ENCODE measurements around the gene TBPL2.
"Not testable (repeated sequence)": the region's sequence is repeated elsewhere in the genome, so short reads cannot be mapped to it uniquely, and the experiment has no call there.

The TBPL2 gene

GRCh38 chr14:55467307-55467706 is 26.9 kb upstream of the TBPL2 start:
- H3K9ac ChIP-seq (ENCODE audit: low read length), result no peak overlapping the region
- H3K27ac ChIP-seq (ENCODE audit: low read length, poor library complexity, severe bottlenecking), result no peak overlapping the region
- H3K14ac ChIP-seq (ENCODE audit: low read length in 2 of 2), result no peak overlapping the region
- no peak overlapping the region for H3K4me2 ChIP-seq (ENCODE audit: low read length, poor library complexity, severe bottlenecking)
- no peak overlapping the region for H4K8ac ChIP-seq (ENCODE audit: low read length)
- H3K79me1 ChIP-seq (replicated peaks; ENCODE audit: low read length, poor library complexity, severe bottlenecking), result no peaks in the 10 kb centered on the region
- no peak overlapping the region for H3K23ac ChIP-seq (ENCODE audit: low read length in 2 of 2)
- no peaks in the 10 kb centered on the region for H3K36me3 ChIP-seq (ENCODE audit: control insufficient read depth in 1 of 2, insufficient read depth in 2 of 2, low read depth in 1 of 2, low read length in 2 of 2)
- no peak overlapping the region for H3K4ac ChIP-seq (ENCODE audit: low read depth in 1 of 2, low read length in 2 of 2)
- no peak overlapping the region for H3K4me3 ChIP-seq (ENCODE audit: insufficient read depth in 1 of 2, low read depth in 1 of 2, low read length in 2 of 2)
- H4K91ac ChIP-seq (ENCODE audit: low read length), result no peak overlapping the region
- H2AK5ac ChIP-seq (ENCODE audit: low read length, severe bottlenecking), result no peak overlapping the region
- no peak overlapping the region for H2BK12ac ChIP-seq (ENCODE audit: low read length in 2 of 2)
- no peak overlapping the region for H2AFZ ChIP-seq (ENCODE audit: low read depth, low read length)
- no peak overlapping the region for H2BK15ac ChIP-seq (ENCODE audit: low read depth, poor library complexity, severe bottlenecking)
- no peaks in the 10 kb centered on the region for H3K27me3 ChIP-seq (ENCODE audit: control insufficient read depth in 1 of 2, insufficient read depth in 1 of 2, low read length in 2 of 2)
- WGBS, result 89% methylated on average over 7 of the region's 7 CpGs
- no peak overlapping the region for H2BK5ac ChIP-seq (ENCODE audit: low read depth, low read length, poor library complexity, severe bottlenecking)
- H2BK120ac ChIP-seq (ENCODE audit: low read depth, low read length), result no peak overlapping the region
- no peaks in the 10 kb centered on the region for H3K4me1 ChIP-seq (ENCODE audit: control insufficient read depth, insufficient read depth, low read depth, low read length)
- no peak for DNase-seq
- no peak overlapping the region for H3K18ac ChIP-seq (ENCODE audit: low read depth in 1 of 2, low read length in 2 of 2)
- peaks cover 7% of the 10 kb centered on the region for H3K9me3 ChIP-seq (ENCODE audit: control insufficient read depth, low read length)

- 71% methylated on average over 7 of the region's 9 CpGs for WGBS
These were observed 18.5 kb upstream of the TBPL2 start for GRCh38 chr14:55458800-55459515.

DNA sequence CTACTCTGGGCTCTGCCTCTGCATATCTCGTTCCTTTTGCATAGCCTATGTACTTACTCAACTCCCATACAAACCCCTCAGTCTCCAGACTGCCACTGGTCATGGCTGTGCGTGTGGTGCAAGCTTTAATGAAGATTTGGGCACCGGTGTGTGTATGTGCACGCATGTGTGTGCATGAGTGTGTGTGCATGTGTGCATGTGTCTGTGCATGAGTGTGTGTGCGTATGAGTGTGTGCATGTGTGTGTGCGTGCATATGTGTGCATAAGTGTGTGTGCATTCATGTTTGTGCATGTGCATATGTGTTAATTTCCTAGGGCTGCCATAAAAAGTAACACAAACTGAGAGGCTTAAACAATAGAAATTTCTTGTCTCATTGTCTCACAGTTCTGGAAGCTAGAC is 17.1 kb upstream of the TBPL2 start:
- Histone ChIP-seq H2AFZ (ENCODE audit: low read depth, low read length) (no peak overlapping the region), H2BK120ac (ENCODE audit: low read depth, low read length) (no peak overlapping the region), H3K23ac (ENCODE audit: low read length in 2 of 2) (no peak overlapping the region), H3K27ac (ENCODE audit: low read length, poor library complexity, severe bottlenecking) (no peak overlapping the region), H2AK5ac (ENCODE audit: low read length, severe bottlenecking) (no peak overlapping the region), H3K4me2 (ENCODE audit: low read length, poor library complexity, severe bottlenecking) (no peak overlapping the region), H3K4ac (ENCODE audit: low read depth in 1 of 2, low read length in 2 of 2) (no peak overlapping the region), H3K27me3 (ENCODE audit: control insufficient read depth in 1 of 2, insufficient read depth in 1 of 2, low read length in 2 of 2) (no peaks in the 10 kb centered on the region), H2BK12ac (ENCODE audit: low read length in 2 of 2) (no peak overlapping the region), H2BK5ac (ENCODE audit: low read depth, low read length, poor library complexity, severe bottlenecking) (no peak overlapping the region), H3K4me3 (ENCODE audit: insufficient read depth in 1 of 2, low read depth in 1 of 2, low read length in 2 of 2) (no peak overlapping the region), H3K79me1 (replicated peaks; ENCODE audit: low read length, poor library complexity, severe bottlenecking) (no peaks in the 10 kb centered on the region), H3K9me3 (ENCODE audit: control insufficient read depth, low read length) (no peaks in the 10 kb centered on the region), H3K14ac (ENCODE audit: low read length in 2 of 2) (no peak overlapping the region), H3K18ac (ENCODE audit: low read depth in 1 of 2, low read length in 2 of 2) (no peak overlapping the region), H2BK15ac (ENCODE audit: low read depth, poor library complexity, severe bottlenecking) (no peak overlapping the region), H4K91ac (ENCODE audit: low read length) (no peak overlapping the region), H4K8ac (ENCODE audit: low read length) (no peak overlapping the region), H3K4me1 (ENCODE audit: control insufficient read depth, insufficient read depth, low read depth, low read length) (peaks cover 9% of the 10 kb centered on the region), H3K36me3 (ENCODE audit: control insufficient read depth in 1 of 2, insufficient read depth in 2 of 2, low read depth in 1 of 2, low read length in 2 of 2) (no peaks in the 10 kb centered on the region), H3K9ac (ENCODE audit: low read length) (no peak overlapping the region)
- DNase-seq, result no peak
- 95% methylated on average over 6 of the region's 6 CpGs for WGBS

More at GRCh38 chr14:55458800-55459515, 18.5 kb upstream of the TBPL2 start:
- no peaks in the 10 kb centered on the region for H3K36me3 ChIP-seq (ENCODE audit: control insufficient read depth in 1 of 2, insufficient read depth in 2 of 2, low read depth in 1 of 2, low read length in 2 of 2)
- H3K14ac ChIP-seq (ENCODE audit: low read length in 2 of 2), result no peak overlapping the region
- no peaks in the 10 kb centered on the region for H3K9me3 ChIP-seq (ENCODE audit: control insufficient read depth, low read length)
- H3K4me3 ChIP-seq (ENCODE audit: insufficient read depth in 1 of 2, low read depth in 1 of 2, low read length in 2 of 2), result no peak overlapping the region
- peak overlapping the region; percentile 58 for H3K9ac ChIP-seq (ENCODE audit: low read length)
- no peak overlapping the region for H2AK5ac ChIP-seq (ENCODE audit: low read length, severe bottlenecking)
- H2BK15ac ChIP-seq (ENCODE audit: low read depth, poor library complexity, severe bottlenecking), result no peak overlapping the region
- no peak overlapping the region for H4K91ac ChIP-seq (ENCODE audit: low read length)
- no peak overlapping the region for H2BK12ac ChIP-seq (ENCODE audit: low read length in 2 of 2)
- H3K79me1 ChIP-seq (replicated peaks; ENCODE audit: low read length, poor library complexity, severe bottlenecking), result no peaks in the 10 kb centered on the region
- peak; percentile 26 for DNase-seq
- no peak overlapping the region for H4K8ac ChIP-seq (ENCODE audit: low read length)
- H3K23ac ChIP-seq (ENCODE audit: low read length in 2 of 2), result no peak overlapping the region
- no peak overlapping the region for H2AFZ ChIP-seq (ENCODE audit: low read depth, low read length)
- no peaks in the 10 kb centered on the region for H3K27me3 ChIP-seq (ENCODE audit: control insufficient read depth in 1 of 2, insufficient read depth in 1 of 2, low read length in 2 of 2)
- no peak overlapping the region for H3K27ac ChIP-seq (ENCODE audit: low read length, poor library complexity, severe bottlenecking)
- H3K4me2 ChIP-seq (ENCODE audit: low read length, poor library complexity, severe bottlenecking), result no peak overlapping the region
- no peak overlapping the region for H3K4ac ChIP-seq (ENCODE audit: low read depth in 1 of 2, low read length in 2 of 2)
- no peak overlapping the region for H2BK120ac ChIP-seq (ENCODE audit: low read depth, low read length)
- H3K4me1 ChIP-seq (ENCODE audit: control insufficient read depth, insufficient read depth, low read depth, low read length), result peaks cover 9% of the 10 kb centered on the region
- H2BK5ac ChIP-seq (ENCODE audit: low read depth, low read length, poor library complexity, severe bottlenecking), result no peak overlapping the region
- no peak overlapping the region for H3K18ac ChIP-seq (ENCODE audit: low read depth in 1 of 2, low read length in 2 of 2)

- H3K9me3 ChIP-seq (ENCODE audit: control insufficient read depth, low read length); DNase-seq; H3K18ac ChIP-seq (ENCODE audit: low read depth in 1 of 2, low read length in 2 of 2); H3K4me2 ChIP-seq (ENCODE audit: low read length, poor library complexity, severe bottlenecking); H3K36me3 ChIP-seq (ENCODE audit: control insufficient read depth in 1 of 2, insufficient read depth in 2 of 2, low read depth in 1 of 2, low read length in 2 of 2); H3K9ac ChIP-seq (ENCODE audit: low read length); H2BK15ac ChIP-seq (ENCODE audit: low read depth, poor library complexity, severe bottlenecking); H2BK12ac ChIP-seq (ENCODE audit: low read length in 2 of 2); H3K79me1 ChIP-seq (replicated peaks; ENCODE audit: low read length, poor library complexity, severe bottlenecking); H2AK5ac ChIP-seq (ENCODE audit: low read length, severe bottlenecking); H3K27me3 ChIP-seq (ENCODE audit: control insufficient read depth in 1 of 2, insufficient read depth in 1 of 2, low read length in 2 of 2); H3K27ac ChIP-seq (ENCODE audit: low read length, poor library complexity, severe bottlenecking); H2BK120ac ChIP-seq (ENCODE audit: low read depth, low read length); H3K23ac ChIP-seq (ENCODE audit: low read length in 2 of 2); H3K4ac ChIP-seq (ENCODE audit: low read depth in 1 of 2, low read length in 2 of 2); H2BK5ac ChIP-seq (ENCODE audit: low read depth, low read length, poor library complexity, severe bottlenecking); H2AFZ ChIP-seq (ENCODE audit: low read depth, low read length); H4K8ac ChIP-seq (ENCODE audit: low read length); H3K4me3 ChIP-seq (ENCODE audit: insufficient read depth in 1 of 2, low read depth in 1 of 2, low read length in 2 of 2); H3K14ac ChIP-seq (ENCODE audit: low read length in 2 of 2); H4K91ac ChIP-seq (ENCODE audit: low read length); H3K4me1 ChIP-seq (ENCODE audit: control insufficient read depth, insufficient read depth, low read depth, low read length): not testable (repeated sequence)
- no CpG with 5 or more reads among the region's 34 CpGs for WGBS
These were observed 16.0 kb upstream of the TBPL2 start for GRCh38 chr14:55456411-55456810.
